ENCODE measurements around the gene GNRHR.

GNRHR gene

GRCh38 chr4:67700116-67700737, 54.0 kb downstream of the GNRHR start:
- DNase-seq, result no peak

DNA sequence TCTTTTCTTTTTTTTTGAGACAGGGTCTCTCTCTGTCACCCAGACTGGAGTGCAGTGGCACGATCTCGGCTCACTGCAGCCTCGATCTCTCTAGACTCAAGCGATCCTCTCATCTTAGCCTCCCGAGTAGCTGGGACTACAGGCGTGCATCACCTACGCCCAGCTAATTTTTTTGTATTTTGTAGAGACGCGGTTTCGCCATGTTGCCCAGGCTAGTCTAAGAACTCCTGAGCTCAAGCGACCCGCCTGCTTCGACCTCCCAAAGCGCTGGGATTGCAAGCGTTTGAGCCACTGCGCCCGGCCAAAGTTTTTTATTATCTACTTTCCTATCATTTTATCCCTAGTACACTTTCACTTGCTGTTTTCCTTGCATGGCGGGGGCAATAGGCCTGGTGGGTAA, 54.6 kb downstream of the GNRHR start:
- DNase-seq, result no peak

DNA sequence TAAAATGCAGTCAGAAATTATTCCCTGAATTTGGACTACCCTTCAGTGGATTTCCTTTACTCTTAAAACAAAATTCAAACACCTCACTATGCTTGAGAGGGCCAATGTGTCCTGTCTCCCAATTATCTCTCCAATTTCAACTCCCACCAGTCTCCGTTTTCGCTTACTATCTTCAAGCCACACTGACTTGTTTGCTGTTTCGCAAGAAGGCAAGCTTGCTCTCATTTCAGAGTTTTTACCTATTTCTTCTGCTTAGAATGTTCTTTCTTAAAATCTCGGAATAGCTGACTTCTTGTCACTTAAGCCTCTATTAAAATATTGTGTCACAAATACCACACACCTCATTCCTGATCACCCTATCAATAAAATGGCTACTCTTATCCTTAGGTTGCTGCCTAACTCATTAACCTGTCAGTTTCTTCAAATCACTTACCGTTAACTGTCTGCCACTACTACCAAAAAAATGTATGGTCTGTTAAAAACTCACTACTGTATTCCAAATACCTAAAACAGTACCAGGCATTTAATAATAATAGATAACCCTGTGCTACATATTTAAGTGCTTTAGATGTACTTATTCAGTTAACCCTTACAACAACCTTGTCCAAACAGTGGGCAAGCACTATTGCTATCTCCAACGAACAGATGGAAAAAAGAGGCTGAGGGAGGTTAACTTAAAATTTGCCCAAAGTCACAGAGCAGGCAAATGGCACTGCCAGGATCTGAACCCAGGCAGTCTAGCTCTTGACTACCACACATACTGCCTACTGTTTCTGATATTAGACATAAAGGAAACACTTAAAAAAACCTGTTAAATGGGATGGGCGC, 56.1 kb downstream of the GNRHR start:
- no peak for DNase-seq

DNA sequence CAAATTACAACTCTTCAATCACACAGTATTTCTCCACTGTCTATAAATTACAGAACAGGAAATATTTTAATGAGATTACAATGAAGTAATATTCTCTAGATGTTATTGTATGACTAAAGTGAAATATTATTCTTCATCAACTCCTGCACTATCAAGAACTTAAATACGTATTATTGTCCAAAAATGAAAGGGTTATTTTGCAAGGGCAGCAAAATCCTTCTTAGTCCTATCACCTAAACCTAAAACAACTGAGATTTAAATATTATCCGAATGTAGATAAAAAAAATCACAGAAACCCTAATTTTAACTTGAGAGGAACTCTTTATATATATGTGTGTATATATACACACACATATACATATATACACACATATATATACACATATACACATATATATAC, 58.1 kb downstream of the GNRHR start:
- no peak for DNase-seq

GRCh38 chr4:67694662-67695061, 59.5 kb downstream of the GNRHR start:
- no peak for DNase-seq

DNA sequence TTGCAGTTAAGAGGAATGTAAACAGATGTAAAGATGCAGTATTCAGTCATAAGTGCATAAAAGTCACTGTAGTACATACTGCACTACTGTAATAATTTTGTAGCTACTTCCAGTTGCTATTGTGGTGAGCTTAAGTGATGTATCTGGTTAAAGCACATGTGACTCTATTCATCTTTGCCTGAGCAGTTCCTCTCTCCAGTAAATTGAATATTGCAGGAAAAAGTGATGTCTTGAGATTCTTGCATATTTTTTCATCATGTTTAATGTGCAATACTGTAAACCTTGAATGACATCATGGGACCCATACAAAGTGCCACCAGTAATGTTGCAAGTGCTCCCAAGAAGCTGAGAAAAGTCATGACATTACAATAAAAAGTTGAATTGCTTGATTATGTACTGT, 62.9 kb downstream of the GNRHR start:
- no peak for DNase-seq

Data from activated effector memory CD4-positive, alpha-beta T cell treated with anti-CD3 and anti-CD28 coated beads, Interleukin-2, amount 50 U/mL, for 16 hours (primary cell).